ENCODE data around the gene SOX21. TPM values are rescaled to one million over a fixed set of nuclear protein-coding genes. Genes with fewer than 3 reads are reported as not detected.

Gene SOX21
- total RNA-seq, 2 donors from 2014 or later, result 0.26 TPM; not detected in 1

- no peak for DNase-seq
- intact Hi-C loops (cut with DNase I), result no loop called here
These were observed 2.1 kb downstream of the SOX21 start for GRCh38 chr13:94710065-94710781.

GRCh38 chr13:94709001-94709834, 3.1 kb downstream of the SOX21 start:
- H3K4me1 ChIP-seq, result peaks cover 34% of the 10 kb centered on the region
- WGBS, 2 donors, result 15 to 20% methylated on average over 7 of the region's 7 CpGs
- peaks cover 0 to 51% of the 10 kb centered on the region in 2 donors for H3K27me3 ChIP-seq
- TF ChIP-seq CTCF (IDR thresholded peaks at IDR 0.05), result no peak
- TF ChIP-seq POLR2A (IDR thresholded peaks at IDR 0.05), result no peak
- no peak overlapping the region for H3K27ac ChIP-seq
- intact Hi-C loops (cut with DNase I), result no loop called here
- ATAC-seq (no peak), DNase-seq (no peak)
- H3K9me3 ChIP-seq, result peaks cover 0 to 4% (median 0%) of the 10 kb centered on the region in 3 donors
- H3K36me3 ChIP-seq (replicated peaks in 1 of 2; ENCODE audit: insufficient read depth in 1 of 2, low read depth in 2 of 2), result no peaks in the 10 kb centered on the region
- H3K4me3 ChIP-seq, result no peak overlapping the region

More at GRCh38 chr13:94710065-94710781, 2.1 kb downstream of the SOX21 start:
- Histone ChIP-seq H3K27ac (no peak overlapping the region), H3K27me3 (peaks cover 0 to 51% of the 10 kb centered on the region in 2 donors), H3K9me3 (peaks cover 0 to 4% (median 0%) of the 10 kb centered on the region in 3 donors), H3K4me1 (peaks cover 34% of the 10 kb centered on the region), H3K4me3 (no peak overlapping the region), H3K36me3 (replicated peaks in 1 of 2; ENCODE audit: insufficient read depth in 1 of 2, low read depth in 2 of 2) (no peaks in the 10 kb centered on the region)
- WGBS, 2 donors, result 13% methylated on average over 18 of the region's 18 CpGs
- TF ChIP-seq CTCF (IDR thresholded peaks at IDR 0.05) (no peak), POLR2A (IDR thresholded peaks at IDR 0.05) (no peak)
- ATAC-seq, result no peak

GRCh38 chr13:94708031-94708859, 4.1 kb downstream of the SOX21 start:
- WGBS, 2 donors, result 6 to 8% methylated on average over 31 of the region's 31 CpGs
- no peaks in the 10 kb centered on the region for H3K36me3 ChIP-seq (replicated peaks in 1 of 2; ENCODE audit: insufficient read depth in 1 of 2, low read depth in 2 of 2)
- TF ChIP-seq CTCF (IDR thresholded peaks at IDR 0.05), result no peak
- TF ChIP-seq POLR2A (IDR thresholded peaks at IDR 0.05), result no peak
- H3K9me3 ChIP-seq, result peaks cover 0 to 4% (median 0%) of the 10 kb centered on the region in 3 donors
- no peak overlapping the region for H3K4me3 ChIP-seq
- H3K4me1 ChIP-seq, result peaks cover 30% of the 10 kb centered on the region
- peaks cover 0 to 46% of the 10 kb centered on the region in 2 donors for H3K27me3 ChIP-seq
- no peak for DNase-seq
- no peak overlapping the region for H3K27ac ChIP-seq
- intact Hi-C loops (cut with DNase I), result no loop called here
- ATAC-seq, result no peak

GRCh38 chr13:94707400-94708021, 4.8 kb downstream of the SOX21 start:
- Histone ChIP-seq H3K9me3 (peaks cover 0 to 4% (median 0%) of the 10 kb centered on the region in 3 donors), H3K27me3 (peaks cover 0 to 46% of the 10 kb centered on the region in 2 donors), H3K36me3 (replicated peaks in 1 of 2; ENCODE audit: insufficient read depth in 1 of 2, low read depth in 2 of 2) (no peaks in the 10 kb centered on the region), H3K27ac (no peak overlapping the region), H3K4me3 (no peak overlapping the region), H3K4me1 (peaks cover 23% of the 10 kb centered on the region)
- TF ChIP-seq POLR2A (IDR thresholded peaks at IDR 0.05) (no peak), CTCF (IDR thresholded peaks at IDR 0.05) (no peak)
- intact Hi-C loops (cut with DNase I), result no loop called here
- no peak for DNase-seq
- no peak for ATAC-seq
- 4 to 5% methylated on average over 32 to 41 of the region's 41 CpGs for WGBS, 2 donors
